HCT116 (cell line): ENCODE results near the gene NHSL2. TPM values are rescaled to one million over a fixed set of nuclear protein-coding genes. Genes with fewer than 3 reads are reported as not detected.

Source experiments
- ATAC-seq: fragments of 200-7000 bp; cut with Tn5 transposase; 2 replicates; pipeline ENCODE4 v1.9.1; 2020; ENCODE audit warnings: mild to moderate bottlenecking, moderate library complexity
- BruUV-seq: library from RNA; stranded (reverse); fragments of 400-500 nt; replicated peaks from 2 replicates; lab custom pipeline; 2021; lab: Mats Ljungman, UMichigan
- CTCF ChIA-PET: fragments of 300-600 bp; sonication (Branson Sonifier 250); formaldehyde crosslinking; loops from one replicate; lab custom pipeline; 2021; ENCODE audit warnings: antibody characterized with exemption; lab: Charles Lee
- POLR2A ChIA-PET: fragments of 300-600, 350-600 bp; sonication (Branson Sonifier 250); formaldehyde crosslinking; loops from one replicate; lab custom pipeline; 2021; ENCODE audit warnings: antibody characterized with exemption; lab: Charles Lee
- RAD21 ChIA-PET, 2 experiments: fragments of 300-600 bp; sonication (Branson Sonifier 250); formaldehyde crosslinking; loops; one replicate each; lab custom pipeline; 2023; ENCODE audit warnings: low total read pairs in 2 of 2; ENCODE audit not compliant: uncharacterized antibody in 2 of 2, unreplicated experiment in 2 of 2, low non-redundant PET in 1 of 2; lab: Charles Lee
- DNase-seq: peaks from one replicate; pipeline ENCODE4 v3.0.0-alpha.2; 2010; ENCODE audit warnings: low read depth, low spot score
- H2AFZ ChIP-seq: fragments of 200-600 bp; shearing (Covaris generic), sonication (generic); 2 replicates; pipeline ENCODE4 v1.6.1; 2017; ENCODE audit warnings: low read depth, mixed run types, mixed read lengths, antibody characterized with exemption, low read length; ENCODE audit not compliant: poor library complexity, severe bottlenecking
- H3K27ac ChIP-seq: 2 replicates; pipeline ENCODE4 v1.5.1; 2012; ENCODE audit warnings: low read depth, low read length
- H3K27me3 ChIP-seq: fragments of 200-600 bp; sonication (generic); 2 replicates; pipeline ENCODE4 v1.6.1; 2016; ENCODE audit warnings: mixed run types, low read length, mixed read lengths; ENCODE audit not compliant: insufficient read depth
- H3K36me3 ChIP-seq, 2 experiments: fragments of 200-500 bp in 1 of 2; fragments of 200-600 bp in 1 of 2; sonication (Bioruptor generic) in 1 of 2; sonication (generic) in 1 of 2; 2 replicates each; pipeline versions ENCODE4 v1.5.1 to v1.6.1; 2014 to 2016; ENCODE audit warnings: low read length in 2 of 2, inconsistent platforms in 1 of 2, mixed read lengths in 1 of 2, mixed run types in 1 of 2; ENCODE audit not compliant: insufficient read depth in 2 of 2, control insufficient read depth in 1 of 2
- H3K4me1 ChIP-seq, 2 experiments: fragments of 200-600 bp in 1 of 2; sonication (generic) in 1 of 2; 2 replicates each; pipeline versions ENCODE4 v1.5.1 to v1.6.1; 2012 to 2017; ENCODE audit warnings: low read length in 2 of 2, inconsistent platforms in 1 of 2, mild to moderate bottlenecking in 1 of 2, mixed read lengths in 1 of 2, mixed run types in 1 of 2, moderate library complexity in 1 of 2; ENCODE audit not compliant: insufficient read depth in 2 of 2, control insufficient read depth in 1 of 2
- H3K4me2 ChIP-seq: fragments of 200-600 bp; sonication (generic); 2 replicates; pipeline ENCODE4 v1.6.1; 2017; ENCODE audit warnings: mixed run types, low read length, mixed read lengths
- H3K4me3 ChIP-seq, 2 experiments: fragments of 200-600 bp in 1 of 2; sonication (generic) in 1 of 2; replicated peaks in 1 of 2; 2 replicates each; pipeline ENCODE4 v1.5.1; 2011 to 2016; ENCODE audit warnings: low read length in 2 of 2, control low read depth in 1 of 2, low read depth in 1 of 2, mild to moderate bottlenecking in 1 of 2, mixed read lengths in 1 of 2, mixed run types in 1 of 2
- H3K79me2 ChIP-seq: fragments of 200-600 bp; sonication (generic); 2 replicates; pipeline ENCODE4 v1.6.1; 2017; ENCODE audit warnings: mild to moderate bottlenecking, mixed run types, low read length, moderate library complexity, mixed read lengths; ENCODE audit not compliant: insufficient read depth
- H3K9ac ChIP-seq: fragments of 200-600 bp; sonication (generic); 2 replicates; pipeline ENCODE4 v1.6.1; 2016; ENCODE audit warnings: low read length, mixed read lengths
- H3K9me2 ChIP-seq: fragments of 200-600 bp; sonication (generic), shearing (Covaris generic); 2 replicates; pipeline ENCODE4 v1.6.1; 2017; ENCODE audit warnings: mixed run types, mild to moderate bottlenecking, moderate library complexity; ENCODE audit not compliant: insufficient read depth
- H3K9me3 ChIP-seq, 2 experiments: fragments of 200-500 bp in 1 of 2; fragments of 200-600 bp in 1 of 2; sonication (Bioruptor generic) in 1 of 2; sonication (generic) in 1 of 2; 2 replicates each; pipeline ENCODE4 v1.6.1; 2014 to 2017; ENCODE audit warnings: low read length in 2 of 2, mixed read lengths in 2 of 2, inconsistent platforms in 1 of 2, low read depth in 1 of 2, mild to moderate bottlenecking in 1 of 2, mixed run types in 1 of 2, moderate library complexity in 1 of 2; ENCODE audit not compliant: control insufficient read depth in 1 of 2, insufficient read depth in 1 of 2
- H4K20me1 ChIP-seq: fragments of 200-600 bp; sonication (generic), shearing (Covaris generic); 2 replicates; pipeline ENCODE4 v1.6.1; 2017; ENCODE audit warnings: mixed run types, mild to moderate bottlenecking, moderate library complexity; ENCODE audit not compliant: insufficient read depth
- CBX3 ChIP-seq: IDR thresholded peaks from 2 replicates; pipeline ENCODE4 v1.6.1; 2012; ENCODE audit warnings: low read depth
- CEBPB ChIP-seq: IDR thresholded peaks from 2 replicates; pipeline ENCODE4 v1.6.1; 2012; ENCODE audit warnings: low read depth
- CTCF ChIP-seq, 3 experiments: fragments of 200-600 bp in 1 of 3; sonication (generic) in 1 of 3; IDR thresholded peaks in 2 of 3; conservative IDR thresholded peaks in 1 of 3; 2 replicates each; pipeline ENCODE4 v1.5.1; 2012 to 2017; ENCODE audit warnings: low read depth in 2 of 3, low read length in 2 of 3, antibody characterized with exemption in 1 of 3, borderline replicate concordance in 1 of 3, control low read depth in 1 of 3, mild to moderate bottlenecking in 1 of 3, mixed read lengths in 1 of 3, mixed run types in 1 of 3, moderate library complexity in 1 of 3; ENCODE audit not compliant: insufficient read depth in 1 of 3
- EGR1 ChIP-seq: IDR thresholded peaks from 2 replicates; pipeline ENCODE4 v1.6.1; 2012; ENCODE audit warnings: low read depth
- ELF1 ChIP-seq: IDR thresholded peaks from 2 replicates; pipeline ENCODE4 v1.6.1; 2012; ENCODE audit warnings: low read depth, borderline replicate concordance
- EZH2 ChIP-seq: fragments of 200-600 bp; sonication (generic); IDR thresholded peaks from 2 replicates; pipeline ENCODE4 v1.6.1; 2017; ENCODE audit warnings: antibody characterized with exemption, mixed run types
- EZH2phosphoT487 ChIP-seq: fragments of 200-600 bp; IDR thresholded peaks from 2 replicates; pipeline ENCODE4 v1.6.1; 2018; ENCODE audit warnings: antibody characterized with exemption, borderline replicate concordance
- FOSL1 ChIP-seq: IDR thresholded peaks from 2 replicates; pipeline ENCODE4 v1.6.1; 2012; ENCODE audit warnings: low read depth
- JUND ChIP-seq: IDR thresholded peaks from 2 replicates; pipeline ENCODE4 v1.6.1; 2012
- MAX ChIP-seq: IDR thresholded peaks from 2 replicates; pipeline ENCODE4 v1.6.1; 2012
- POLR2A ChIP-seq: IDR thresholded peaks from 2 replicates; pipeline ENCODE4 v1.7.0; 2011; ENCODE audit warnings: borderline replicate concordance; ENCODE audit not compliant: insufficient read depth, insufficient read length; ENCODE audit errors: extremely low read depth
- POLR2AphosphoS5 ChIP-seq: IDR thresholded peaks from 2 replicates; pipeline ENCODE4 v1.6.1; 2011; ENCODE audit warnings: mild to moderate bottlenecking, low read depth, low read length, moderate library complexity
- RAD21 ChIP-seq: IDR thresholded peaks from 2 replicates; pipeline ENCODE4 v1.6.1; 2012; ENCODE audit warnings: low read depth, mild to moderate bottlenecking
- REST ChIP-seq: IDR thresholded peaks from 2 replicates; pipeline ENCODE4 v1.6.1; 2012; ENCODE audit warnings: low read depth
- SIN3A ChIP-seq: IDR thresholded peaks from 2 replicates; pipeline ENCODE4 v1.6.1; 2012; ENCODE audit warnings: low read depth
- TCF7L2 ChIP-seq: IDR thresholded peaks from 2 replicates; pipeline ENCODE4 v1.7.0; 2011; ENCODE audit warnings: borderline replicate concordance, inconsistent platforms; ENCODE audit not compliant: insufficient read depth, insufficient read length; ENCODE audit errors: extremely low read depth
- ZBTB33 ChIP-seq: IDR thresholded peaks from 2 replicates; pipeline ENCODE4 v1.6.1; 2011; ENCODE audit warnings: mild to moderate bottlenecking, low read length, moderate library complexity; ENCODE audit not compliant: insufficient replicate concordance; ENCODE audit errors: extremely low read depth
- ZFX ChIP-seq: fragments of 450-650 bp; IDR thresholded peaks from 2 replicates; pipeline ENCODE4 v1.6.1; 2017
- ZNF274 ChIP-seq: fragments of 200-500 bp; sonication (Bioruptor generic); IDR thresholded peaks from 2 replicates; pipeline ENCODE4 v1.6.1; 2014; ENCODE audit warnings: mild to moderate bottlenecking, low read depth, low read length, inconsistent platforms
- intact Hi-C: fragments of 100-400 bp; cut with micrococcal nuclease; formaldehyde crosslinking; loops from 2 replicates; pipeline ENCODE4 v1.10.0; 2022
- total RNA-seq: library from RNA; stranded (reverse); gene quantifications from one replicate; pipeline ENCODE4 v1.2.1, GENCODE V29; 2021; ENCODE audit not compliant: unreplicated experiment

The NHSL2 gene
- total RNA-seq, 1 experiment from 2014 or later: 0.22 TPM

GRCh38 chrX:71953391-71953790 is 42.7 kb downstream of the NHSL2 start:
- no peak overlapping the region for H3K27ac ChIP-seq
- H3K27me3 ChIP-seq: no peaks in the 10 kb centered on the region
- no peaks in the 10 kb centered on the region for H3K36me3 ChIP-seq
- BruUV-seq: no TSS peak
- H2AFZ ChIP-seq: no peak overlapping the region
- H3K79me2 ChIP-seq: no peaks in the 10 kb centered on the region
- H4K20me1 ChIP-seq: no peaks in the 10 kb centered on the region
- H3K4me1 ChIP-seq: no peaks in the 10 kb centered on the region
- intact Hi-C loops: no loop called here
- ChIA-PET RAD21 (no interaction called here), POLR2A (no interaction called here), CTCF (no interaction called here)
- no peak overlapping the region for H3K9ac ChIP-seq
- no peaks in the 10 kb centered on the region for H3K9me2 ChIP-seq
- TF ChIP-seq CBX3 (no peak), ZFX (no peak), ZBTB33 (no peak), POLR2A (no peak), SIN3A (no peak), ELF1 (no peak), JUND (no peak), EZH2phosphoT487 (no peak), ZNF274 (no peak), EGR1 (no peak), MAX (no peak), POLR2AphosphoS5 (no peak), EZH2 (no peak), CTCF (IDR thresholded peaks at IDR 0.05 in 2 of 3, conservative IDR thresholded peaks at IDR 0.05 in 1 of 3; ENCODE audit: borderline replicate concordance in 1 of 3, insufficient read depth in 1 of 3, low read depth in 2 of 3, low read length in 2 of 3) (no peak), RAD21 (no peak), REST (no peak), CEBPB (no peak), TCF7L2 (no peak), FOSL1 (no peak)
- no peak for ATAC-seq
- H3K4me3 ChIP-seq: no peak overlapping the region
- no peak overlapping the region for H3K4me2 ChIP-seq
- H3K9me3 ChIP-seq: no peaks in the 10 kb centered on the region
- no peak for DNase-seq
